ENCODE measurements around the gene C1QTNF6.
"Not testable (repeated sequence)": the region's sequence is repeated elsewhere in the genome, so short reads cannot be mapped to it uniquely, and the experiment has no call there.

The C1QTNF6 gene

GRCh38 chr22:37206118-37206840 lies 18.2 kb upstream of the C1QTNF6 start:
- no peak for DNase-seq

- DNase-seq, result no peak
Observed at GRCh38 chr22:37205046-37205445, 17.0 kb upstream of the C1QTNF6 start.

- no peak for DNase-seq
Observed at GRCh38 chr22:37204045-37204655, 16.1 kb upstream of the C1QTNF6 start.

GRCh38 chr22:37203354-37204044 lies 15.5 kb upstream of the C1QTNF6 start:
- no peak for DNase-seq

- no peak for DNase-seq
Observed at GRCh38 chr22:37202716-37203115, 14.7 kb upstream of the C1QTNF6 start.

GRCh38 chr22:37202001-37202555 lies 14.0 kb upstream of the C1QTNF6 start:
- no peak for DNase-seq

DNA sequence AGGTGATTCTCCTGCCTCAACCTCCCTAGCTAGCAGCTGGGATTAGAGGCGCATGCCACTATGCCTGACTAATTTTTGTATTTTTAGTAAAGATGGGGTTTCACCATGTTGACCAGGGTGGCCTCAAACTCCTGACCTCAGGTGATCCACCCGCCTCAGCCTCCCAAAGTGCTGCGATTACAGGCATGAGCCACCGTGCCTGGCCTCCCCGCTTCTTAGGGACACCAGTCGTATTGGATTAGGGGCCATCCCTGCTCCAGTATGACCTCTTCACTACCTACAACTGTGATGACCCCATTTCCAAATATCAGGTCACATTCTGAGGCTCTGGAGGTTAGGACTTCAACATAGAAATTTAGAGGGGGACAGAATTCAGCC lies 13.4 kb upstream of the C1QTNF6 start:
- DNase-seq, result not testable (repeated sequence)

DNA sequence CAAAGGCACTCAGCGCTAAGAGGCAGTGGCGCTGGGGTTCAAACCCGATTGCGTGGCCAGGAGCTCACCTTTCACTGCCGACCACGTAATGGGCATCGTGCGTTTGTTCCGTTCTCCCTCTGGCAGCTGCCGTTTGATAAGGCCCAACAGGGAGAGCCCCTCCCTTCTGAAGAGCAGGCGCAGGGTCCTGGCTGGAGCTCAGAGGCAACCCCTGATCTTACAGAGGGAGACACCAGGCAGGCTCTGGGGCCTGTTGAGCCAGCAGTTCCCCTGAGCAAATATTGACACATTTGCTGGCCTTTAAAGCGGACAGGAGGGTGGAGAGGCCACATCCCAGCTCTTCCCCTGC lies 11.7 kb upstream of the C1QTNF6 start:
- DNase-seq, result no peak

DNA sequence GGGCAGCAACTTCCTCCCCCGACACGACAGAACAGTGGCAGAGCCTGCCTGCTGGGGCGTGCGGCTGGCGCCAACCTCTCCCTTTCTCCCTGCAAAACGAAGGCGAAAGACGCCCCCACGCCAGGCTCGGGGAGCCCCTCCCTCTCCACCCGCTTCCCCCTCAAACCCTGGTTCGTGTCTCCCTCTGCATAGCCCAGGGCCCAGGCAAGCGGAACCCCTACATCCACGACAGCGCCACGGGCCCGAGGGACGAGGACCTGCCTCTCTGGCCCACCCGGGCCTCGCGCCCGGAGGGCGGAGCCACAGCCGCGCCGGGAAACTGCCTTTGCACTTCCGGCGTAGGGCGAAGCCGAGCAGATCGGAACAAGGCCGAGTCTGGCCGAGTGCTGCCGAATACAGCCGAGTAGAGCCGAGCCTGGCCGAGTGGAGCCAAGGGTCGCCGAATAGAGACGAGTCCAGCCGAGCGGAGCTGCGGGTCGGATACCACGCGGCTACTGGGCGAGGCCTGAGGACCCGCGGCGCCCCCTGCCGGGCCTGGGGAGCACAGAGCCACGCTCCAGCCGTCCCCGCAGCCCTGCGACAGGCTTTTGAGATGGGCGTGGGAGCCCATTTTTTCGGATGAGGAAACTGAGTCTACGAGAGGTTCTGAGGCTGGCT lies 11.2 kb upstream of the C1QTNF6 start:
- peak; percentile 97 for DNase-seq

GRCh38 chr22:37198258-37199102 lies 10.4 kb upstream of the C1QTNF6 start:
- peak; percentile 22 for DNase-seq

DNA sequence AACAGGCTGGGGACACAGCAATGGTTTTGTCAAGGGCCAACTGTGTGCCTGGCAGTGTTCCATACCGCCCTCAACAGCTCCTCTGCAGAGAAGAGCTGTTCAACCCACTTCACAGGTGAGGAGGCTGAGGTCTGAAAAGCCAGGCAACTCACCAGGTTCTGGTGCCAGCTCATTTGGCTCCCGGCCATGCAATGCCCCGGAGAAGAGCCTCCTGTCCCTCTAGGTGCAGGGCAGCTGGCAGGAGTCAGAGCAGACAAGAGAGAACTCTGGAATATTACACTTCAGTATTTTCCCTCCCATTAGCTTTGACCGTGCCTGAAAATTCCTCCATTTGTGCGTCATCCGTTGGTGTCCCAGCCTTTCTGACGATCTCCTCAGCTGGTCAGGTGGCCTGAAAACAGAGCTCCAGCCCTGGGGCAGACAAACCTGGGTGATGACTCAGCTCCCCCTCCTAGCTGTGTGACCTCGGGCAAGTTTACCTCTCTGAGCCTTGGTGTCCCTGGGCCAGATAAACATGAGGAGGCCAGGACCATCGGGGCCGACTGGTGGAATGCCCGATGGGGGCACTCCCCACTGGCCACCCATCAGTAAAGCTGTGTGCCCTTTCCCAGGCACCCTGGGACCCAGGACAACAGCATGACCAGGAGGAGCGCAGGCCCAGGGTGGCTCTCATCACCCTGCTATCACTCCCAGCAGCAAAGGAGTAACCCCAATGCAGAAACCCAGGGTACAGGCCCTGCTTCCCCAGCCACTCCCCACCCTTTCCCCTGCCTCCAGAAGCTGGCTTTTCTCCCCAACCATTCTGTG lies 9.6 kb upstream of the C1QTNF6 start:
- DNase-seq, result peak; percentile 54

GRCh38 chr22:37196539-37197450 lies 8.7 kb upstream of the C1QTNF6 start:
- peak; percentile 54 for DNase-seq

- DNase-seq, result no peak
Observed at GRCh38 chr22:37195921-37196320, 7.9 kb upstream of the C1QTNF6 start.

GRCh38 chr22:37194750-37195149 lies 6.7 kb upstream of the C1QTNF6 start:
- no peak for DNase-seq

DNA sequence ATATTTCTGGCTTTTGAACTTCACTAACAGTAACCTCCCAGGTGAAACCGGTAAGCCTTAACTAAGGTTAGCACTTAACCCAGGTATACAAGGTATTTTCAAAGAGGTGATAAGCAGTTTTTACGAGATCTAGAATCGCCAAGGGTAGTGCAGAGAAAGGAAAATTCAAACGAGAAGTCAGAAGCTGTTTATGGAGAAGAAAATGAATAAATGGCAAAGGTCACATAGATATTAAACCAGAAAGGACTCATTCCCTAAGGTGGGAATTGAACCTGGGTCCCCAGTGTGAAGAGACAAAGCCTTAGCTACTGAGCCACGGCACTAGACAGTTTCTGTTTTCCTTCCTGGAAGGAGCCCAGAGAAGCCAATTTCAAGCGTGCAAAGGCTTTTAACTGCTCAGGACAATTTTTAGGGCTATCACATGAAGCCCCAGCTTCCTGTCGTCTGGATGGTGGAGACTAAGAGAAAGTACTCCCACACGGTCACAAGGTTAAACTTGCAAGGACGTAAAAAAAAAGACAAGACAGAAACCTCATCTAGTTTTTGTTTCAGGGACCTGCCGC lies 5.7 kb upstream of the C1QTNF6 start:
- DNase-seq, result no peak

GRCh38 chr22:37192741-37193140 lies 4.7 kb upstream of the C1QTNF6 start:
- no peak for DNase-seq

DNA sequence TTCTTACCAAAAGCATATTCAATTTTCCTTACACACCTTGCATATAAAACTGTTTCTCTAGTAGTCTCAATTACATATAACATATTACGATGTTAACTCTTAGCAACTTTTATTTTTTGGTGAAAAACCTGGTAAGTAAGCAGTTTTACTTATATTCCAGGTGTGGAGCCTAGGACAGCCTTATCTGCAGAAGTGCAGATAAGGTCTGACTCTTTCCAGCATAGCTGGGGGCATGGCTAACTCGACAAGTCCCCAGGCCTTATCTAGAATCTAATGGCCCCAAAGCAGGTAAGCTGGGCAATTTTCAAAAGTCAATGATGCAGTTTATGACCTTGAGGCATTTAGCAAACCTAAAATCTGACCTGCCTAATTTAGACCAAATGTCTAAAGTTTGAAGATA lies 4.2 kb upstream of the C1QTNF6 start:
- DNase-seq, result no peak

DNA sequence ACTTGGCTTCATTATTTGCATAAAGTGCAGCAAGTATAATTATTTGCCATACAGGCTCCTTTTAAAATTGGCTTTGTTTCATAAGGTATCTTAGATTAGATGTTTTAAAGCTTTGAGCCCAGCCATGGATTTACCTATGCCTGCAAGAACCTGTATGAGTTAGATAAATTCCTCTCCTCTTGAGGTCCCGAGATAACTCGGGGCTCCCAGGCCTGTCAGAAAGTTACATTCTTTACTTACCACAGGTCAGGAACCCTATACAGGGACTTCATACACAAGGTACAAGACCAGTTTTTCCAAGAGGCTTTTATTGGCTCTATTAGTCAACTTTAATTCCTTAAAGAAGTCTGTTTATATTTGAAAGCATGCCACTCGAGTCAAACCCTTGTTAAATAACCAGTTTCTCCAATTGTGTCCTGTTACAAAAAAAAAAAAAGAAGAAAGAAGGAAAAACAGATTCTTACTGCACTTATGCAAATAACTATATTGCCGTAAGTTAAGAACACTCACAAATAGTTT lies 2.3 kb upstream of the C1QTNF6 start:
- DNase-seq, result no peak

DNA sequence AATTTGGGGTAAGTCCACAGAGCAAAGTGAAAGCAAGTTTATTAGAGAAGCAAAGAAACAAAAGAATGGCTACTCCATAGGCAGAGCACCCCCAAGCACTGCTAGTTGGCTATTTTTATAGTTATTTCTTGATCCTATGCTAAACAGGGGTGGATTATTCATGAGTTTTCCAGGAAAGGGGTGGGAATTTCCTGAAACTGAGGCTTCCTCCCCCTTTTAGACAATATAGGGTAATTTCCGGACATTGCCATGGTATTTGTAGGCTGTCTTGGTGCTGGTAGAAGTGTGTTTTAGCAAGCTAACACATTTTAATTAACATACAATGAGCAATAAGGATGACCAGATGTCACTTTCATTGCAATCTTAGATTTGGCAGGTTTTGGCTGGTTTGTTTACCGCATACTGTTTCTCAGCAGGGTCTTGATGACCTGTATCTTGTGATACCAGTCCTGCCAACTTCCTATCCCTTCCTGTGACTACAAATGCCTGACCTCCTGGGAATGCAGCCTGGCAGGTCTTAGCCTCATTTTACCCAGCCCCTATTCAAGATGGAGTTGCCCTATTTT lies 937 bp upstream of the C1QTNF6 start:
- no peak for DNase-seq

DNA sequence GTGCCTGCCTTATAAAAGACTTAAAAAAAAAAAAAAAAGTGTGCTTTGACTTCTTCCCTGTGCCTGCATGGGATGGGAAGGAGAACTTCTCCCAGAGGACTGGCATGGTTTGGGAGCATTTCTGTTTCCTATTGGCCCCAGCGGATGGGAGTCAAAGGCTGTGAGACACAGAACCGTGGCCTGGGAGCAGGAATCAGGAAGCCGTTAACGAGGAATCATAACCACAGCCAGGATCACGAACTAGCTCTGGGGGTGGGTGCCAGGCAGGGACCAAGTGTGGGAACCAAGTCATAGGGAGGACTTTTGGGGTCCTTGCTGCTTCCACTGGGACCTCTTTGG lies 526 bp downstream of the C1QTNF6 start:
- no peak for DNase-seq

All from T1000 (cell line).